ENCODE results near the gene EYA2.

The EYA2 gene

GRCh38 chr20:47018381-47018780 is 123.7 kb downstream of the EYA2 start:
- Mint-ChIP-seq H3K27ac (no peak overlapping the region), H3K4me3 (no peak overlapping the region), H3K9me3 (no peaks in the 10 kb centered on the region), H3K4me1 (no peaks in the 10 kb centered on the region), H3K27me3 (peaks cover 9 to 21% of the 10 kb centered on the region in 2 donors), H3K36me3 (no peaks in the 10 kb centered on the region)
- DNase-seq (no peak), ATAC-seq (replicated peaks) (no peak)

GRCh38 chr20:47019121-47019824 is 124.6 kb downstream of the EYA2 start:
- Mint-ChIP-seq H3K9me3 (no peaks in the 10 kb centered on the region), H3K4me1 (no peaks in the 10 kb centered on the region), H3K36me3 (no peaks in the 10 kb centered on the region), H3K4me3 (no peak overlapping the region), H3K27ac (no peak overlapping the region), H3K27me3 (peaks cover 12 to 26% of the 10 kb centered on the region in 2 donors)
- DNase-seq = no peak
- ATAC-seq (replicated peaks) = no peak

GRCh38 chr20:47020231-47020630 is 125.6 kb downstream of the EYA2 start:
- Mint-ChIP-seq H3K27ac (no peak overlapping the region), H3K36me3 (no peaks in the 10 kb centered on the region), H3K4me3 (no peak overlapping the region), H3K4me1 (no peaks in the 10 kb centered on the region), H3K27me3 (peaks cover 14 to 26% of the 10 kb centered on the region in 2 donors), H3K9me3 (no peaks in the 10 kb centered on the region)
- DNase-seq = no peak
- no peak for ATAC-seq (replicated peaks)

- DNase-seq = no peak
Measured at GRCh38 chr20:47021850-47022249, 127.2 kb downstream of the EYA2 start.

GRCh38 chr20:47024461-47024937 is 129.9 kb downstream of the EYA2 start:
- H3K4me1 Mint-ChIP-seq = no peaks in the 10 kb centered on the region
- DNase-seq = no peak
- H3K27me3 Mint-ChIP-seq = peaks cover 11 to 14% of the 10 kb centered on the region in 2 donors
- H3K9me3 Mint-ChIP-seq = peaks cover 1 to 7% of the 10 kb centered on the region in 2 donors
- H3K27ac Mint-ChIP-seq = no peak overlapping the region
- no peaks in the 10 kb centered on the region for H3K36me3 Mint-ChIP-seq
- no peak for ATAC-seq (replicated peaks)
- H3K4me3 Mint-ChIP-seq = no peak overlapping the region

More at GRCh38 chr20:47021850-47022249, 127.2 kb downstream of the EYA2 start:
- Mint-ChIP-seq H3K4me1 (no peaks in the 10 kb centered on the region), H3K27me3 (peaks cover 6 to 16% of the 10 kb centered on the region in 2 donors), H3K27ac (no peak overlapping the region), H3K4me3 (no peak overlapping the region), H3K36me3 (no peaks in the 10 kb centered on the region), H3K9me3 (no peaks in the 10 kb centered on the region)
- ATAC-seq (replicated peaks) = no peak

GRCh38 chr20:47027042-47027441 is 132.4 kb downstream of the EYA2 start:
- H3K27ac Mint-ChIP-seq = no peak overlapping the region
- no peak overlapping the region for H3K4me3 Mint-ChIP-seq
- ATAC-seq (replicated peaks) (no peak), DNase-seq (no peak)
- H3K9me3 Mint-ChIP-seq = peaks cover 1 to 9% of the 10 kb centered on the region in 2 donors
- H3K36me3 Mint-ChIP-seq = no peaks in the 10 kb centered on the region
- no peaks in the 10 kb centered on the region for H3K4me1 Mint-ChIP-seq
- peaks cover 11 to 19% of the 10 kb centered on the region in 2 donors for H3K27me3 Mint-ChIP-seq

GRCh38 chr20:47027456-47027855 is 132.8 kb downstream of the EYA2 start:
- Mint-ChIP-seq H3K27ac (no peak overlapping the region), H3K4me1 (no peaks in the 10 kb centered on the region), H3K36me3 (no peaks in the 10 kb centered on the region), H3K27me3 (peaks cover 11 to 19% of the 10 kb centered on the region in 2 donors), H3K4me3 (no peak overlapping the region), H3K9me3 (peaks cover 1 to 9% of the 10 kb centered on the region in 2 donors)
- DNase-seq (no peak), ATAC-seq (replicated peaks) (no peak)

- Mint-ChIP-seq H3K27ac (no peak overlapping the region), H3K4me1 (no peaks in the 10 kb centered on the region), H3K36me3 (no peaks in the 10 kb centered on the region), H3K9me3 (peaks cover 1 to 9% of the 10 kb centered on the region in 2 donors), H3K4me3 (no peak overlapping the region), H3K27me3 (peaks cover 5 to 19% of the 10 kb centered on the region in 2 donors)
- ATAC-seq (replicated peaks) (no peak), DNase-seq (no peak)
Measured at GRCh38 chr20:47028487-47028886, 133.8 kb downstream of the EYA2 start.

GRCh38 chr20:47029845-47030244 is 135.2 kb downstream of the EYA2 start:
- Mint-ChIP-seq H3K4me3 (no peak overlapping the region), H3K27ac (no peak overlapping the region)

GRCh38 chr20:47030271-47030810 is 135.7 kb downstream of the EYA2 start:
- no peak overlapping the region for H3K4me3 Mint-ChIP-seq
- peaks cover 0 to 13% of the 10 kb centered on the region in 2 donors for H3K27me3 Mint-ChIP-seq
- peaks cover 1 to 9% of the 10 kb centered on the region in 2 donors for H3K9me3 Mint-ChIP-seq
- H3K4me1 Mint-ChIP-seq = no peaks in the 10 kb centered on the region
- DNase-seq = no peak
- H3K27ac Mint-ChIP-seq = no peak overlapping the region
- H3K36me3 Mint-ChIP-seq = no peaks in the 10 kb centered on the region
- no peak for ATAC-seq (replicated peaks)

More at GRCh38 chr20:47029845-47030244, 135.2 kb downstream of the EYA2 start:
- Mint-ChIP-seq H3K27me3 (peaks cover 0 to 13% of the 10 kb centered on the region in 2 donors), H3K36me3 (no peaks in the 10 kb centered on the region), H3K4me1 (no peaks in the 10 kb centered on the region), H3K9me3 (peaks cover 1 to 9% of the 10 kb centered on the region in 2 donors)
- DNase-seq (no peak), ATAC-seq (replicated peaks) (no peak)

GRCh38 chr20:47031004-47031403 is 136.4 kb downstream of the EYA2 start:
- Mint-ChIP-seq H3K36me3 (no peaks in the 10 kb centered on the region), H3K27ac (no peak overlapping the region), H3K27me3 (peaks cover 7 to 16% of the 10 kb centered on the region in 2 donors), H3K4me1 (no peaks in the 10 kb centered on the region), H3K9me3 (peaks cover 1 to 9% of the 10 kb centered on the region in 2 donors), H3K4me3 (no peak overlapping the region)
- DNase-seq (no peak), ATAC-seq (replicated peaks) (no peak)

GRCh38 chr20:47031821-47032220 is 137.2 kb downstream of the EYA2 start:
- DNase-seq (no peak), ATAC-seq (replicated peaks) (no peak)
- Mint-ChIP-seq H3K4me3 (no peak overlapping the region), H3K9me3 (peaks cover 1 to 9% of the 10 kb centered on the region in 2 donors), H3K27ac (no peak overlapping the region), H3K36me3 (no peaks in the 10 kb centered on the region), H3K27me3 (peaks cover 7 to 17% of the 10 kb centered on the region in 2 donors), H3K4me1 (no peaks in the 10 kb centered on the region)

GRCh38 chr20:47032933-47033578 is 138.4 kb downstream of the EYA2 start:
- Mint-ChIP-seq H3K36me3 (no peaks in the 10 kb centered on the region), H3K4me1 (no peaks in the 10 kb centered on the region), H3K27ac (no peak overlapping the region), H3K9me3 (peaks cover 4 to 9% of the 10 kb centered on the region in 2 donors), H3K27me3 (peaks cover 12 to 13% of the 10 kb centered on the region in 2 donors), H3K4me3 (no peak overlapping the region)
- DNase-seq (no peak), ATAC-seq (replicated peaks) (no peak)

GRCh38 chr20:47033665-47034064 is 139.0 kb downstream of the EYA2 start:
- Mint-ChIP-seq H3K4me3 (no peak overlapping the region), H3K9me3 (peaks cover 4 to 9% of the 10 kb centered on the region in 2 donors), H3K4me1 (no peaks in the 10 kb centered on the region), H3K27ac (no peak overlapping the region), H3K27me3 (peaks cover 12 to 13% of the 10 kb centered on the region in 2 donors), H3K36me3 (no peaks in the 10 kb centered on the region)
- ATAC-seq (replicated peaks) (no peak), DNase-seq (no peak)
